Lower leg skin (tissue), 4 donors: ENCODE results near the gene AASS. TPM values are rescaled to one million over a fixed set of nuclear protein-coding genes. Genes with fewer than 3 reads are reported as not detected.

Experiments used
- DNase-seq, 2 donors: peaks; one replicate each; pipeline ENCODE4 v3.0.0-alpha.2; 2019; ENCODE audit warnings: low spot score in 2 of 2
- H3K4me3 ChIP-seq: fragments of 200-600 bp; sonication (generic); 2 replicates; pipeline ENCODE4 v1.5.1; 2017; ENCODE audit warnings: mild to moderate bottlenecking, low read depth; ENCODE audit not compliant: poor library complexity, severe bottlenecking
- POLR2A ChIP-seq, 2 donors: fragments of 450-650 bp; IDR thresholded peaks; one replicate each; pipeline ENCODE4 v1.6.1; 2016 to 2017; ENCODE audit warnings: antibody characterized with exemption in 2 of 2, mild to moderate bottlenecking in 1 of 2, moderate library complexity in 1 of 2
- WGBS, 2 donors: methylation state at CpG; one replicate each; pipeline ENCODE4 v1.1.5; 2018; 5-methylcytosine and 5-hydroxymethylcytosine counted together
- intact Hi-C: fragments of 100-400 bp; cut with DNase I; formaldehyde crosslinking; loops from one replicate; pipeline ENCODE4 v1.15.0; 2023; ENCODE audit warnings: low total_unique reads
- total RNA-seq, 4 donors: library from RNA; depleted of rRNA; stranded (reverse); fragments of >200 nt; gene quantifications; one replicate each; pipeline ENCODE4 v1.1.0, GENCODE V29; 2016
- TF ChIP-seq, protein P1 (sequence below), 3 donors: fragments of 450-650 bp; IDR thresholded peaks; one replicate each; pipeline ENCODE4 v1.5.1; 2016; ENCODE audit warnings: antibody characterized with exemption in 3 of 3, mild to moderate bottlenecking in 3 of 3, moderate library complexity in 2 of 3

The AASS gene
- total RNA-seq, 4 donors from 2014 or later = 7.7 to 13.3 (median 8.4) TPM

DNA sequence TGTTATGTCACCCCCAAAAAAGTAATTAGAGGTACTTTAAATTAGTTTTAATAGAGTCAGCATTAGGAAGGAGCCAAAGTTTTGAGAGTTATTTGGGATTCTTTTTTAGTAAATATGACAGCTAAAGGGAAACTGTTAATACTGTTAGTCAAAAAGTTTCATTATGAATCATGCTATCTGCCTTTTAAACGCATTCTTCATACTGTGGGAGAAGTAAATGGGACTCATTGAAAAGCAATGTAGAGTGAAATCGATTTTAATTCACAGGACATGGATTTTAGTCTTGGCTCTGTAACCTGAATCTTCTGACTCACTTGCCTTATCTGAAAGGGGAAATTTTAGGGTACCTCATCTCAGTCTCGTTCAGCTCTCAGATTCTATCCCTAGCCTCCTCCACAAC lies 105.1 kb downstream of the AASS start:
- DNase-seq = no peak
- H3K4me3 ChIP-seq = no peak overlapping the region
- 80 to 81% methylated on average over 3 of the region's 3 CpGs for WGBS, 2 donors
- no peak for TF ChIP-seq POLR2A (IDR thresholded peaks at IDR 0.05)
- TF ChIP-seq, protein P1, sequence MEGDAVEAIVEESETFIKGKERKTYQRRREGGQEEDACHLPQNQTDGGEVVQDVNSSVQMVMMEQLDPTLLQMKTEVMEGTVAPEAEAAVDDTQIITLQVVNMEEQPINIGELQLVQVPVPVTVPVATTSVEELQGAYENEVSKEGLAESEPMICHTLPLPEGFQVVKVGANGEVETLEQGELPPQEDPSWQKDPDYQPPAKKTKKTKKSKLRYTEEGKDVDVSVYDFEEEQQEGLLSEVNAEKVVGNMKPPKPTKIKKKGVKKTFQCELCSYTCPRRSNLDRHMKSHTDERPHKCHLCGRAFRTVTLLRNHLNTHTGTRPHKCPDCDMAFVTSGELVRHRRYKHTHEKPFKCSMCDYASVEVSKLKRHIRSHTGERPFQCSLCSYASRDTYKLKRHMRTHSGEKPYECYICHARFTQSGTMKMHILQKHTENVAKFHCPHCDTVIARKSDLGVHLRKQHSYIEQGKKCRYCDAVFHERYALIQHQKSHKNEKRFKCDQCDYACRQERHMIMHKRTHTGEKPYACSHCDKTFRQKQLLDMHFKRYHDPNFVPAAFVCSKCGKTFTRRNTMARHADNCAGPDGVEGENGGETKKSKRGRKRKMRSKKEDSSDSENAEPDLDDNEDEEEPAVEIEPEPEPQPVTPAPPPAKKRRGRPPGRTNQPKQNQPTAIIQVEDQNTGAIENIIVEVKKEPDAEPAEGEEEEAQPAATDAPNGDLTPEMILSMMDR (IDR thresholded peaks at IDR 0.05) = no peak
- intact Hi-C loops = no loop called here

- no peak for DNase-seq
- 62 to 77% methylated on average over 3 of the region's 3 CpGs for WGBS, 2 donors
- intact Hi-C loops = no loop called here
- no peak overlapping the region for H3K4me3 ChIP-seq
- TF ChIP-seq, protein P1 (IDR thresholded peaks at IDR 0.05) = no peak
- no peak for TF ChIP-seq POLR2A (IDR thresholded peaks at IDR 0.05)
Measured at GRCh38 chr7:122038134-122038533, 105.9 kb downstream of the AASS start.

- intact Hi-C loops = no loop called here
- no peak overlapping the region for H3K4me3 ChIP-seq
- no peak for DNase-seq
- no peak for TF ChIP-seq POLR2A (IDR thresholded peaks at IDR 0.05)
- WGBS, 2 donors = 95 to 98% methylated on average over 1 of the region's 1 CpG
Measured at GRCh38 chr7:122035876-122036275, 108.2 kb downstream of the AASS start.

DNA sequence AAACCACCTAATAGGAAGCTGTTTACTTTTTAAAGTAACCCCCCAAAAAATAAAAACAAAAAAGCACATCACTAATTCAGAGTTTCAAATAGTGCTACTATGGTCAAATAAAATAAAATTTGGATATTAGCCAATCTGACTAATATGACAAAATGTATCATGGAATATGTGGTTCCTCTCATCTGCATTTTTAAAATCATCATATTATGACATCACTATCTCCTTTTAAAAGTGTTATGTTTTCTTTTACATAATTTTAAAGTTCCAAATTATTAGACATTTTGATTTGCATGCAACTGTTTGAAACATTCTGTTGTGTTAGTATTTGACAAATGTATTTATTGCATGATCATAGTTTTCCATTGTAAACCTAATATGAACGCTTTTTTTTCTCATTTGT lies 110.4 kb downstream of the AASS start:
- intact Hi-C loops = no loop called here
- WGBS, 2 donors = 76 to 92% methylated on average over 1 of the region's 1 CpG
- H3K4me3 ChIP-seq = no peak overlapping the region
- DNase-seq = no peak
- no peak for TF ChIP-seq POLR2A (IDR thresholded peaks at IDR 0.05)
- TF ChIP-seq, protein P1 (IDR thresholded peaks at IDR 0.05) = no peak

DNA sequence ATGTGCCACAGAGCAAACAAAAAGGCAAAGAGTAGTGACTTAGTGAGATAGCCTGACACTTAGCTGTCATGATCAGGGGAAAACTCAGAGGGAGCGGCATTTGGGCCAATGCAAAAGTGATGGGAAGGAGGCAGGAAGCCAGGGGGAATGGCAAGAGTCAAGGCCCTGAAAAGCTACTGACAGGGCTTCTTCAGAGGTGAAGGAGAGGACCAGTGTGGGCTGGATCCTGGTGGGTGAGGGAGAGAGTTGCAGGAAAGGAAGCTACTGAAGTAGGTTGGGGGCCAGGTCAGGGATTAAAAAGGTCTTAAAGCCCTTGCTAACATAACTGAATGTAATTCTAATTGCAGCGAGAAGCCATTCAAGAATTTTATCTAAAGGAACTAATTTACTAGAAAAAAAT lies 117.0 kb downstream of the AASS start:
- no peak for DNase-seq
- intact Hi-C loops = no loop called here
- TF ChIP-seq POLR2A (IDR thresholded peaks at IDR 0.05) = no peak
- TF ChIP-seq, protein P1 (IDR thresholded peaks at IDR 0.05) = no peak
- WGBS, 2 donors = 93 to 94% methylated on average over 2 of the region's 2 CpGs
- no peak overlapping the region for H3K4me3 ChIP-seq

Other genes starting within 250 kb of the AASS start
- not detected for gene FEZF1, start 160.5 kb upstream of the AASS start, total RNA-seq